OCI-LY7 (cell line): ENCODE results near the gene TECTB. TPM values are rescaled to one million over a fixed set of nuclear protein-coding genes. Genes with fewer than 3 reads are reported as not detected.

Experiments used
- BruUV-seq: library from RNA; stranded (reverse); fragments of 400-500 nt; replicated peaks from 2 replicates; lab custom pipeline; 2021; lab: Mats Ljungman, UMichigan
- CTCF ChIA-PET: fragments of 300-600 bp; sonication (Branson Sonifier 250); formaldehyde crosslinking; loops from one replicate; lab custom pipeline; 2022; ENCODE audit warnings: antibody characterized with exemption; ENCODE audit not compliant: unreplicated experiment; lab: Charles Lee
- POLR2A ChIA-PET: fragments of 300-600 bp; sonication (Branson Sonifier 250); formaldehyde crosslinking; loops from one replicate; lab custom pipeline; 2022; ENCODE audit warnings: antibody characterized with exemption; lab: Charles Lee
- DNase-seq: peaks from one replicate; pipeline ENCODE4 v3.0.0-alpha.2; 2015; ENCODE audit warnings: low spot score
- H2AFZ ChIP-seq: fragments of 200-600 bp; sonication (generic), shearing (Covaris generic); 2 replicates; pipeline ENCODE4 v1.6.1; 2014; ENCODE audit warnings: mild to moderate bottlenecking, antibody characterized with exemption, low read length, moderate library complexity
- H3K27ac ChIP-seq: fragments of 200-600 bp; sonication (generic); 2 replicates; pipeline ENCODE4 v1.5.1; 2014; ENCODE audit warnings: mixed run types, low read depth, mild to moderate bottlenecking, moderate library complexity, low read length, inconsistent platforms; ENCODE audit not compliant: poor library complexity, severe bottlenecking
- H3K36me3 ChIP-seq: fragments of 200-600 bp; sonication (generic); 2 replicates; pipeline ENCODE4 v1.6.1; 2014; ENCODE audit warnings: mild to moderate bottlenecking, antibody characterized with exemption, low read length, moderate library complexity, mixed read lengths; ENCODE audit not compliant: insufficient read depth
- H3K4me1 ChIP-seq: fragments of 200-600 bp; sonication (generic); 2 replicates; pipeline ENCODE4 v1.5.1; 2014; ENCODE audit warnings: mild to moderate bottlenecking, low read length; ENCODE audit not compliant: insufficient read depth, poor library complexity, severe bottlenecking
- H3K4me2 ChIP-seq: fragments of 200-600 bp; sonication (generic); 2 replicates; pipeline ENCODE4 v1.6.1; 2014; ENCODE audit warnings: mild to moderate bottlenecking, low read length
- H3K4me3 ChIP-seq: fragments of 200-600 bp; sonication (generic); 2 replicates; pipeline ENCODE4 v1.5.1; 2014; ENCODE audit warnings: mild to moderate bottlenecking, low read depth, low read length; ENCODE audit not compliant: poor library complexity, severe bottlenecking
- H3K79me2 ChIP-seq: fragments of 200-600 bp; sonication (generic); 2 replicates; pipeline ENCODE4 v1.6.1; 2016; ENCODE audit warnings: low read depth, mild to moderate bottlenecking, low read length, moderate library complexity, mixed read lengths; ENCODE audit not compliant: insufficient read depth
- H3K9me2 ChIP-seq: fragments of 200-600 bp; sonication (generic); 2 replicates; pipeline ENCODE4 v1.6.1; 2016; ENCODE audit warnings: mild to moderate bottlenecking, low read length, mixed read lengths; ENCODE audit not compliant: insufficient read depth
- H3K9me3 ChIP-seq: fragments of 200-600 bp; sonication (generic); 2 replicates; pipeline ENCODE4 v1.6.1; 2014; ENCODE audit warnings: mild to moderate bottlenecking, mixed run types, low read length, mixed read lengths
- H4K20me1 ChIP-seq: fragments of 200-600 bp; sonication (generic); 2 replicates; pipeline ENCODE4 v1.6.1; 2014; ENCODE audit warnings: mild to moderate bottlenecking, antibody characterized with exemption, low read length, moderate library complexity, mixed read lengths; ENCODE audit not compliant: insufficient read depth
- EZH2phosphoT487 ChIP-seq: fragments of 200-600 bp; sonication (generic); IDR thresholded peaks from 2 replicates; pipeline ENCODE4 v1.6.1; 2018; ENCODE audit warnings: low read depth, borderline replicate concordance, mild to moderate bottlenecking, mixed run types, antibody characterized with exemption, low read length, moderate library complexity, mixed read lengths
- intact Hi-C: fragments of 100-400 bp; cut with micrococcal nuclease; formaldehyde crosslinking; loops from one replicate; pipeline ENCODE4 v1.10.0; 2022; ENCODE audit not compliant: unreplicated experiment
- total RNA-seq, 2 experiments: library from RNA; depleted of rRNA in 1 of 2; stranded (reverse); fragments of >200 nt in 1 of 2; shearing (Covaris generic) in 1 of 2; gene quantifications; 2 replicates each; pipeline ENCODE4 v1.2.3, GENCODE V29; 2014 to 2022
- TF ChIP-seq, protein P1 (sequence below): fragments of 200-600 bp; sonication (generic); conservative IDR thresholded peaks from 2 replicates; pipeline ENCODE4 v1.5.1; 2014; ENCODE audit warnings: mild to moderate bottlenecking, antibody characterized with exemption, low read length, moderate library complexity, mixed read lengths

Gene TECTB
- total RNA-seq, 2 experiments from 2014 or later: not detected

DNA sequence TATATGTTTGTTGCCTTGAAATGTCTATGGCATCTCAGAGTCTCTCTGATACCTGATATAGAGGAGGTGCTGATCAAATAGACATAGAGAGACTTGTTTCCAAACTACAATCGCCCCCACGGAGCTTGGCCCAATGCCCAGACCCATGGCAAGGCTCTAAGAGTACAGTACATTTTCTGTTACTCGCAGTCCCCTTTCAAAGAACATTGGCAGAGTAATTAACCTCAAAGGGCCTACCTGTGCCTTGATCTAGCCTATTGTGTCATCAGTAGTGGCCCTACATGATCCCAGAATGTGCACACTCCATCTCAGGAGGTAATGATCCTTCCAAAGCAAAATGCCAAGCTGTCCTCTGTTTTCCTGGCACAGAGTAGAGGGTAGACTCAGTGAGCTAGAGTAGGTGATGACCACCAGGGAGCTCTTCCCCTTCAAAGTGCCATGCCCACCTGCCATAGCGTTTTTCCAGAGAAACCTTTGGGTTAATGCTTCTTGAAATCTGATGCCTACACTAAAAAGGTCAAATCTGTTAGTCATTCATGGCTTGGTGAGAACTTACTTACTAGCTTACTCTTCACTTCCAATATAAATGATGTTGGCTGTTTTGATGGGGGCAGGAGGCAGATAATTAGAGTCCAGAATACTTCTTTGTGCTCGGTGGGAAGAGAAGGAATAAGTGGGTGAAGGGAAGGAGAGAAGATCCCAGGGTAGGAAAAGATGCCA lies 49.5 kb downstream of the TECTB start:
- TF ChIP-seq, protein P1, sequence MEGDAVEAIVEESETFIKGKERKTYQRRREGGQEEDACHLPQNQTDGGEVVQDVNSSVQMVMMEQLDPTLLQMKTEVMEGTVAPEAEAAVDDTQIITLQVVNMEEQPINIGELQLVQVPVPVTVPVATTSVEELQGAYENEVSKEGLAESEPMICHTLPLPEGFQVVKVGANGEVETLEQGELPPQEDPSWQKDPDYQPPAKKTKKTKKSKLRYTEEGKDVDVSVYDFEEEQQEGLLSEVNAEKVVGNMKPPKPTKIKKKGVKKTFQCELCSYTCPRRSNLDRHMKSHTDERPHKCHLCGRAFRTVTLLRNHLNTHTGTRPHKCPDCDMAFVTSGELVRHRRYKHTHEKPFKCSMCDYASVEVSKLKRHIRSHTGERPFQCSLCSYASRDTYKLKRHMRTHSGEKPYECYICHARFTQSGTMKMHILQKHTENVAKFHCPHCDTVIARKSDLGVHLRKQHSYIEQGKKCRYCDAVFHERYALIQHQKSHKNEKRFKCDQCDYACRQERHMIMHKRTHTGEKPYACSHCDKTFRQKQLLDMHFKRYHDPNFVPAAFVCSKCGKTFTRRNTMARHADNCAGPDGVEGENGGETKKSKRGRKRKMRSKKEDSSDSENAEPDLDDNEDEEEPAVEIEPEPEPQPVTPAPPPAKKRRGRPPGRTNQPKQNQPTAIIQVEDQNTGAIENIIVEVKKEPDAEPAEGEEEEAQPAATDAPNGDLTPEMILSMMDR: no peak
- ChIA-PET CTCF (no interaction called here), POLR2A (no interaction called here)
- Histone ChIP-seq H3K27ac (no peak overlapping the region), H4K20me1 (no peaks in the 10 kb centered on the region), H3K9me3 (no peaks in the 10 kb centered on the region), H3K79me2 (no peaks in the 10 kb centered on the region), H3K9me2 (no peaks in the 10 kb centered on the region), H3K4me2 (no peak overlapping the region), H2AFZ (no peak overlapping the region), H3K4me1 (no peaks in the 10 kb centered on the region), H3K4me3 (no peak overlapping the region), H3K36me3 (no peaks in the 10 kb centered on the region)
- no peak for DNase-seq
- BruUV-seq: no TSS peak
- intact Hi-C loops: no loop called here

DNA sequence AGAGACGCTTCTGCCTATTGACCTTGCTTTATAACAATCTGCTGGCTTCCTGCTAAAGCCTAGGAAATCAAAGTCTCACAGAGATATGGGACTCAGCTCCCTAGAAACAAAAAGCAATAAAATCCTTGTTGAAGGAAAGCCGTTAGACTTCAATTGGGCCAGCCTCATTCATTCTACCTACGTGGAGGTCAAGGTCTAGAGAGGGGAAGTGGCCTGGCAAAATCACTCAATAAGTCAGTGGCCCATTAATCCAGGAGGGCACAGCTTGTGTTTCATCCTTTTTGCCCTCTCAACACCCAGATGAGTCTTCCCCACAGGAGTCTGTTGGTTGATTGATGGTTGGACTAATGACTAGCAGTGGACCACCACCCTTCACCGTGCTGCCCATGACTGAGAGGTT lies 50.3 kb downstream of the TECTB start:
- CTCF ChIA-PET: no interaction called here

More for the DNA sequence above, 50.3 kb downstream of the TECTB start:
- intact Hi-C loops: no loop called here
- POLR2A ChIA-PET: interaction anchor here (0.7 kb wide), 1 partner anchor 1563 kb away, joined by 3 read pairs; no protein-coding TSS in a partner anchor
- no TSS peak for BruUV-seq
- Histone ChIP-seq H3K4me1 (no peaks in the 10 kb centered on the region), H3K4me3 (no peak overlapping the region), H3K9me2 (no peaks in the 10 kb centered on the region), H2AFZ (no peak overlapping the region), H3K36me3 (no peaks in the 10 kb centered on the region), H3K79me2 (no peaks in the 10 kb centered on the region), H3K27ac (no peak overlapping the region), H3K9me3 (no peaks in the 10 kb centered on the region), H4K20me1 (no peaks in the 10 kb centered on the region), H3K4me2 (no peak overlapping the region)
- no peak for DNase-seq
- TF ChIP-seq, protein P1: no peak
- no peak for TF ChIP-seq EZH2phosphoT487
